GM19468 (cell line): ENCODE results near the gene FOXO3.

ENCODE experiments used
- ATAC-seq: cut with Tn5 transposase; IDR thresholded peaks from one replicate; pipeline ENCODE4 v1.9.1; 2021; ENCODE audit warnings: mild to moderate bottlenecking, moderate library complexity, moderate number of reproducible peaks; ENCODE audit not compliant: unreplicated experiment; ENCODE audit errors: extremely low read depth

FOXO3 gene

DNA sequence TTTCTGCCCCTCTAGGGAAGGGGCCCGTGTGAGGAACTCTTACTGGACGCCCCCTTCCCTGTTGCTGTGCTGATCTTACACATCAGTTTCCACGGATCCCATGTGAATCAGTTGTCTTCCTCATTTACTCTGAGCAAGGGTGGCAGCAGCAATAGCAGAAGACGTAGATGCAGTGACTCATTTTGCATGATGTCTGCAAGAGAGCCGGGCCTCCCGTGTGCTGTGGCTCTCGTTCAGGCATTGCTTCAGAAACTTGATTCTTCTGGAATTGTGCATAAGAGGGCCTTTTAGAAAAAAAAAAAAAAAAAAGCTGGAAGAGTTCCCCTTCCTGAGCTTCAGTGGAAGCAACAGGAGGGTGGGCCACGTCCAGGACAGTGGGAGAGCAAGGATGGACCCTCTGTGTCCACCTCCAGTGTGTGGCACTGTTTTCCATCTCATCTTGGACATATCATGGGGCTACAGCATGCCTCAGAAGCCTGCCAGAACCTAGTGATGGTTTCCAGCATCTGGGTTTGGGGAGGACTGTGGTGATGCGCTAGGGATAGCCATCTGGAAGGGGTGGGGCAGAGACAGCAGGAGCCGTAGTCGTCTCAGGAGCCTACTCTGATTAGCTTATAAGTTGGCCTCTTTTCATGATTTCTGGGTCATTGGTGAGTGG lies 62.1 kb downstream of the FOXO3 start:
- ATAC-seq: no peak

DNA sequence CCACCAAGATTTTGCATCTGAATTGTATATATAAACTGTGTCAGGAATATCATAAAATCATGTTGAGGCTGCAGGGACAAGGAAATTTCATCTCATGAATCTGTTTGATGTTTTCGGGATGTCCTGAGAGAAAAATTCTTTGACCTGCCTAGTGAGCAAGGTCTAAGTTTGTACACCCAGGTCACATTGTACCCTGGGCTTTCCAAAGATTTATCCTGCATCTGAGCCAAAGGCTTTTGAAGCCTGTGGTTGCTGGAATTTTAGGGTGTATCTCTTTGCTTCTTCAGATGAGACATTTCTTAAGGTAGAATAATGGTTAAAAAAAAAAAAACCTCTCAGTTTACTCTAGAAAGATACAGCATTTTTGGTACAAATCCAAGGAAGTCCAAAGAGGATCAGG lies 63.3 kb downstream of the FOXO3 start:
- ATAC-seq: no peak

DNA sequence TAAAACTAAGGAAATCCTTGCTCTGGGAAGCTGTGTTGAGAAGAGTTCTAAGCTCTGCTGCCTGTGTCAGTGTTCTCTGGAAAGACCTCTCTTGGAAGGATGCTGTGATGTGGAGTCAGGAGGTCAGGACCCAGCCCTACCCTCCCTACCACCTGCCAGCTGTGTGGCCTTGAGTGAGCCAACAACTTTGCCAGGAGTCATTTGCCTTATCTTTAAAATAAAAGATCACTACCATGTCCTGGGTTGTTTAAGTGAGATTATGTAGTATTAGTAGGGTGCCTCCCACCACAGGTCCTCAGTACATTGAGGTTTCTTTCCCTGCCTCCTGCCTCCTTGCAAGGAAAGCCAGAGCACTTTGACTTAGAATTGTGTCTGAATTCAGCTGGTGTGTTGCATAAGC lies 64.9 kb downstream of the FOXO3 start:
- no peak for ATAC-seq

DNA sequence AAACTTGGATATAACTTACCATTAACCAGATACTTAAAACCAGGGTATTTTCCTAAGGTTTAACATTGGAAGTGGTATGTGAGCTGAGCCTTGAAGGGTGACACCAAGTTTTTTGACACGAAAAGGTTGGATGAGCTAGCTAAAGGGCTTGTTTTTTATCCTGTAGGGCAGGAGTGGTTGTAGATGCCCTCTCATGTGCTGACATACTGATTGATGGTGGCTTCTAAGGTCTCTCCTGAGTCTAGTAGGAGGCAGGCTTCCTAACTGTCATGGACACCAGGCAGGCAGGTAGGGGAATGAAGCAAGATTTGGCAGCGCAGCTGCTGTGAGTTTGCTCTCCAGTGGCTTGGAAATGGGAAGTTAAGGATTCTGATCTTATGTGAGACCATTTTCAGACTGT lies 66.1 kb downstream of the FOXO3 start:
- ATAC-seq: no peak

DNA sequence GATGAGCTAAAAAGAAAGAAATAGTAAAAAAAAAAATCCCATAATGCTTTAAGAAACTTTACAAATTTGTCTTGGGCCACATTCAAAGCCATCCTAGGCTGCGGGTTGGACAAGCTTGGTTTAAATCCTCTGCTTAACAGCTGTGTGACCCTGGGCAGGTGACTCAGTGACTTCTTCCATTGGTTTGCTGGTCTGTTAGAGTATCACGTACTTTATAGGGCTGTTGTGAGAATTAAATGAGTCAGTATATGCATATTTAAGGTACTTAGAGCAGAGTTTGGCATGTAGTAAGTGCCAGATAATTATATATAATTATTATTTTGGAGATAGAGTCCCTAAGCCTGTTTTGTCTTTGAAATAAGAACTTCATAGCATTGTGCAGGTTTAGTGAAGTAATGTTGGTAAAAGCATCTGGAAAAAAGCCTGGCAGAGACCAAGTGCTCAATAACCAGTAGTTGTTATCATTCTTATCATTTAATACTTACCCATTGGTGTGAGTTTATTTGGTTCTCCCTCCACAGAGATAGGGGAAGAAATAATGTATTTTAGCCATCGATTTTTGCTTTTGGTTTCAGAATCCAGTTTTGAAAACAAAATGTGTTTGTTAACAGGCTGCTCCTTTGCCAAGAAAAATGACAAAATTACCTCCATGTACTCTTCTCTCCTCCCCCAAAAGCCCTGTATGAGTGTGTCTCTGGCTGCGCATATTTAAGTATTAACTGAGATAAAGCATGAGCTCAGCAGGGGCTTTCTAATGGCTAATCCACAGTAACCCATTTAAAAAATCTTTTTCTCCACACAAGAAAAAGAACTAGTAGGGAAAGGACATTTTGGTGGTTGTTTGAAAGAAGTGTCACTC lies 67.2 kb downstream of the FOXO3 start:
- ATAC-seq: no peak

DNA sequence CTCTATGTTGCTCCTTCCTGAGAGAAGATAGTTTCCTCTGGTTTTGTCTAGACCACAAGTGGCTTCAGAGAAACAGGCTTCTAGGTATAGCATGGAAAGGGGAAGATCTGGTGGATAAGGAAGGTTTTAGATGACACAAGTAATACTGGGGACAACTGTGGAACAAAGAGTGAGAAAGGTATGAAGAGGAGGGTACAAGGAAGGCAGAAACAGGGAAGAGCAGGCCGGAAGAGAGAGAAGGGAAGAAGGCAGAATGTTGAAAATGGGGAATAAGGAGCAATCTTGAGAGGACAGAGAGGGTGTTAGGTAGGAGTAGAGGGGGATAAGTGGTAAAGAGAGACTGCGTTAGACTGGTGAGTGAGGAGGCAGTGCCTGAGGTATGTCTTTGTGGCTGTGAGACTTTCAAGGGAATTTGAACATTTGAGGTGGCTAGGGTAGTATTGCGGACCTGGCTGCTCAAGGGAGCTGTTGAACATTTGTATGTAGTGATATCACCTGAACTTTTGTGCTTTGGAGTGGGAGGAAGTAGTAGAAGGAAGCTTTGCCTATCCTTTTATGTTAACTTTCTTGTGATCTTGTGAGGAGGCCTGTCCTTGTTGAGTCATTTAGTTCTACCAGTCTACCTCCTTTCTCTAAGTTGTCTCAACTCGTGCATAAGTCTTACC lies 69.5 kb downstream of the FOXO3 start:
- no peak for ATAC-seq

DNA sequence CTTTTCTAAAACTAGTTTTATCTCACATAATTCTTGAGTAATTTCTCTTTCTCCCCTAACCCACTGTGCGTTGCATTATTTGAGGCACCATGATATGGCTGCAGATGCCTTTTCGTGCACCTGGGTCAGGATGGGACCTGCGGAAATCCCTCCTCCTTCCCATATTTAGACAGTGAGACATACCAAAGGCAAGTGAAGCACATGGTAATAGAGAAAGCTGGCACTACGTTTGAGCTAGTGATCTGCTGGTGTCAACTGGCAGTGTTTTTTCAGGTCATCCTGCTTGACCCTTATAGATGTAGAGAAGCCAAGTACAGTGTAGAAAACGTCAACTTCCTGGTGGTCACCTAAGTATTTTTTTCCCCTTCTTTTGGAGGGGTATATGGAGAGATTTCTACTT lies 71.7 kb downstream of the FOXO3 start:
- no peak for ATAC-seq

DNA sequence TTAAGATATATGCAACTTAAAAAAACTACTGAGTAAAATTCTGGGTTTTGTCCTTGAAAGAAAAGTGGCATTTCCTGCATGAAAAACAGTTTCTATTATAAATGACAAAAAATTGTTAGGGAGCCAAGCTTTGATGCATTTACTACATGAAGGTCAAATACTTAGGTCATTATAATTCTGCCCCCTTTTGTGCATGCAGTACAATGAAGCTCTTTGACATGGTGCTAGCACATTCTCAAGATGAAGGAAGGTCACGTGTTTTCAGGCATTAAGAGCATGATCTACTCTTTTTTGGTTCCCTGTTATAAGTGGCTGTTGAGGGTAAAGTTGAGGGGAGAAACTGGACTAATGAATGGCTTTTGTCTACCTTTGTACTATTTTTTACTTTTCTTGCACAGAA lies 72.7 kb downstream of the FOXO3 start:
- ATAC-seq: no peak

DNA sequence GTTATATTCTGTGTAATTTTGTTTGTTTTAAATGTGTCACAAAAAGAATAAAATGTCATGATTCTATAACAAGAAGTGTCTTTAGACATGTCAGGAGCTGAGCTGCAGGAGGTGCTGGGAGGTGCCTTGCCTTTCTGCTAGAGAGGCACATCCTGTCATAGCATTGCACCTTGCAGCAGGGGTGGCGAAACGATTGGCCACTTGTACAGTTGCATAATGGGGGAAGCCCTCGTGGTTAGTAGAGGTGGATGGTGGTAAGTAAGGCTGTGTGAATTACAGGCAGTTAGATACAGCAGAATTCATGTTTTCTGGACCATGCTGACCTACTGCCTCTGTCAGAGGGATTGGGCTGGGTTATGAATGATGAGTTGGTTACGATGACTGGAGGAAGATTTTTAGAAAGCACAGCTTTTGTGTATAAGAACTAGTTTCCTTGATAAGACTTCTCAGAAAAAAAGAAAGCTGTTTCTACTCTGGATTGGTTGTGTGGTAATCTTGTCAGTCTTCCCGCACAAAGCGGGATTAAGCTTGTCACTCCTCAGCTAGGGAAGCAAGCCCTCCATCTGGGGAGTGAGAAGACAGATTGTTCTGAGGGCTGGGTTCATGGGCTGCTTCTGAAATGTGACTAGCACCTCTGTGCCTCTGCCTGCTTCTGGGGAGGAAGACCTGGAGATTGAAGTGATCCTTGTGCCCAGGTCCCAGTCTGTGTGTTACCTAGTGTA lies 74.9 kb downstream of the FOXO3 start:
- ATAC-seq: no peak

DNA sequence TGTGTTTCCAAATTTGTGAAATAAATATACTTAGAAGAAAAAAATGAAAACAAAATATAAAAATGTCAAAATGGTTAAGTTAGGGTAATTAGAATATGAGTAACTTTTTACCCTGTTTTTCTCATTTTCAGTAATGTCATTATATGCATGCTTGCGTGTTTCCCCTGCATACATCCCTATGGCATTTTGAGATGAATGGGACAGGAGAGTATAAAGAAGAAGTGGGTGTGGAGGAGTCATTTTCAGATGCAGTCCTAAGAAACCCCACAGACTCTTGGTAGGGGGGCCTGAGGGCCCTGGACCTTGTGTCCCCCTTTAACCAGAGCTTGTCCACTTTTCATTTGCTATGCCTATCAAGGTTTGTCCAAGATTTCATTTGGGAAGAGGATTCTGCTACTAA lies 77.2 kb downstream of the FOXO3 start:
- no peak for ATAC-seq

DNA sequence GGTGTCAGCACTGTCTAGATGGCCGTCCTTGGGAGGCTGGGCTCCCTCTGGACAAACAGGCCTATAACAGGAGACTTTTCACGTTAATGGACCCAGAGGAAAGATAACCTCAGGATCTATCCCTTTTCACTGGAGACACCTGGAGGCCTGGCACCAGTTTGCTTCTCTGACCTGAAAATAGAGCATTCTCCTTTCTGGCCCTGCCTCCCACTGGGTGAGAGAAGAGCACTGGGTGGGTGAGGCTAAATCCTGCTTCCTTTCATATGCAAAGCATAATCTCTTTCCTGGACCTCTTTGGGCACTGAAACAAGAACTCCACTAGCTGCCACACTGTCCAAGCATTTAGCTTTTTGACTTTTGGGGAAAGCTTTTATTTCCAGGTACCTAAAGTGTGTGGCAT lies 78.3 kb downstream of the FOXO3 start:
- ATAC-seq: no peak

DNA sequence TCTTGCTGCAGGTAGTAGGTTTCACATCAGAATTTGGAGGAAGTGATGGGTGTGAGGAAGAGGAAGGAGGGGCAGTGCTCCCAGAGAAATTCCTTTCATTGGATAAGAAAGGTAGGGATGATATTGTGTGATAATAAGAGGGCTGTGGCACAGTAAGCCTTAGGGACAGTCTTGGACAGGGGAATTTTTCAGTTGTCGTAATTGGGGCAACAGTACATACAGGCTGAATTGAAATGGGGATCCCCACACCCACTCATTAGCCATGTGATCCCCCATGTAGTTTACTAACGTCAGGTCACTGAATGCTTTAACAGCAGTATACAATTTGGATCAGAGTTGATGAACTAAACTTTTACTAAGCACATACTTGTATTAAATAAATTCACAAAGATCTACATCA lies 79.4 kb downstream of the FOXO3 start:
- ATAC-seq: no peak

DNA sequence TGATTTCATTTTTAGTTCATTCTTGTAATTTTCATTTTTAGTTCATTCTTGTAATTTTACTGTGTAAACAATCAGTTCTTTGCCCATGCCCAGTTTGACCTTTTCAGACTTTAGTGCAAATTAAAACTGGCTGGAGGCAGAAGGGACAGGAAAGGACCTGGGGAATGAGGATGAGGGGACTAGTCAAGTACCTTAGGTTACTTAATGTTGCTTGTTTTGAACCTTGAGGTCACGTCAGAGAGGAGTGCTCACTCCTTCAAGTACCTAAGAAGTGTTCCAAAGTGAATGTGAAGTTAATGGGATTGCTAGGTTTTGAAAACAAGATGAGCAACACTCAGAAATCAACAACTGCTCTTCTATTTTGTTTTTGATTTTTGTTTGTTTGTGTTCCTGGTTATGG lies 82.5 kb downstream of the FOXO3 start:
- ATAC-seq: no peak

DNA sequence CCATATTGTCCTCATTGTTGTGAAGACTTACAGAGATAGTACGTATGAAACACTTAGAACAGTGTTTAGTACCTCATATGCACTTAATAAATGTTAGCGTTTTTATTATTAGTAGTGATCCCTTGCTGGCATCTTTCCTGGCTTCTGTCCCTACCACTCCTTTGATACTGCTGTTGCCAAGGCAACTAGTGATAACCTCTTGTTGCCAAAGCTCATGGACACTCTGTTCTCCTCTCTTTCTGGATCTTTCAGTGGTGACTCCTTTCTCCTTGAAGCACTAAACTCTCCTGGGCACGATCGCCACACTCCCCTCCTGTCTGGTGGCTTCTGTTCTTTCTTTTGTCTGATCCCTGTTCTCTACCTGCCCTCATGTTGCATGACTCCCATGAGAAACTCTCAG lies 83.5 kb downstream of the FOXO3 start:
- no peak for ATAC-seq

DNA sequence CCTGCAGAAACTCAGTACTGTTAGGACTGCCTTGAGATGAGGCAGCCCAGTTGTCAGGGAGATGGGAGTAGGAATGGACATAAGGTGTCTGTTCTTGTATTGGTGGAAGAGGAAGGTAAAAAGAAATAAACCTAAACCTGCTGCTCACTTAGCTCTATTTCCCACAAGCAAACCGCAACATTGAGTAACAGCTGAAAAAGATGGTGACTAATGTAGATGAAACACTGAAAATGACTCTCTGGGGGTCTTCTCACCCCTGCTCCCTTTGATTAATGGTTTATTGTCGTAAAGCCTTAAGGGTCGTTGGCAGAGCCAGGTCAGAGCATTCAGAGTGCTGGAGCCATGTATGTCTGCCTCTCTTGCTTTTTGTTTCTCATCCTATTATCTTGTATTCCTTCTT lies 87.5 kb downstream of the FOXO3 start:
- ATAC-seq: no peak

DNA sequence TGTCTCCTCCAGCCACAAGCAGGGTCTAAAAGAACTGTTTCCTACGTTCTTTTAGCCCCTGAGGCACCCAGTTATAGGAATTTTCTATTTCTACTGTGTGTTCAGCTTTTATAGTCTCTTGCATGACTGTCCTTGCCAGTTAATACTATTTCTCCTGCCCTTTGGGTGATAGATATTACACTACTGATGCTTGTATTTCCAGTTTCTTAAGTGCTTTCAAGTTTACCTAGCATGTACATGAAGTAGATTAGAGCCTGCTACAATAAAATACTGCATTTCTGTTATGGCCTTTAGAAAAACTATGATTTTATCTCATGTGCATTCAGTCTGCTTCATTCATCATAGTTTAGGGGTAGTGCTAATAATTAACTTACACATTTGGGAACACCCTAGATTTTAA lies 89.6 kb downstream of the FOXO3 start:
- ATAC-seq: no peak

DNA sequence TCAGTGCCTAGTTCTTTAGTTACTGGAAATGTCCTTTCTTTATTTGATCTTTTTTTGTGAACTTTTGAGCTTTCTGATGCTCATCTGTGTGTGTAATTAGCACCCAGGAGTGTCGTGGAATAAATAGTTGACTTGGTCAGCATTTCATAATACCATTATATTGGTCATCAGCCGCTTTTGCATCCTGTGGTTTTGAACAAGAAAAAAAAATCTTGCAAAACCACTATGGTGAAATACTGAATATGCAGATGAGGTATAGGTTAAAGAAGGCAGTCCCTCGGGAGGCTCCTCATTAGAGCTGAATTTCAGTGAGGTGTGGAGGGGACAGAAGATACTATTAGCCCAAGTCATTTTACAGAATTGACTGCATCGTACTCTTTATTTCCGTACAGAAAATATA lies 90.1 kb downstream of the FOXO3 start:
- ATAC-seq: no peak

DNA sequence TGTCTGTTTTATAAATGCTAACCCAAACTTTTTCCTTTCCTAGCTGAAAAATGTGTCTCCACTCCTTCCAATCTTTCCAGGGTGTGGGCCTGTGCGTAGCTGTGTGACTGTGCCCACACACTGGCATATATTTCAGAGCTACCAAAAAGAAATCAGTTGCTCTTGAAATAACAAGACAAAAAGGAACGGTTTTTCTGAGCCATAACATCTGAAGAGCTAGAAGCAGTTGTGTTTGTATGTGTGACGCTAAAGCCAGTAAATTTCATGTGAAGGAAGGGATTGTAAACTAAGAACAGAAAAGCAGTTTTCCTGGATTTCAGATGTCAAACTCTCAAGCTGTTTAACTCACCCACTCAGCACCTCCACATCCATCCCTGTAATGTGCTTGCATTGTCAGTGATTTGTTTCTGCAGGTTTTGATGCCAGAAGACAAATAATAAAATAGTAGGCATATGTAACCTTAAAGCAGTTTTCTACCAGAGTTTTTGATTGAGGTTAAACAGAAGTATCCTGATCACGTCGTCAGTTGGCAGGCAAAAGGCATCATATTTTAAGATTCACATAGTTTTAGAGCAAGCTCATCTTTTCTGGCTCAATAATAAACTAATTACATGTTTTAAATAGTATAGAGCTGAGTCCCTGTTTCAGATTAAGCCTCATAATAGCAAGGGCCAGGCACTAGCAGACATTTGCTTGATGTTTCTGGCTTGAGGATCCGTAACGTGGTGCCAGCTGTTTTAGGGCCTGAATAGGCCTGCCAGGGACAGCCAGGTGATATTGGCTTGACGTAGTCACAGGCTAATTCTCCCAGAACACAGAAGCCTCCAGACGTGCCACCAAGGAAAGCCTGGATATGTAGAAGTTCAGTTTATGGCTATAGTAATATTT lies 90.9 kb downstream of the FOXO3 start:
- no peak for ATAC-seq

DNA sequence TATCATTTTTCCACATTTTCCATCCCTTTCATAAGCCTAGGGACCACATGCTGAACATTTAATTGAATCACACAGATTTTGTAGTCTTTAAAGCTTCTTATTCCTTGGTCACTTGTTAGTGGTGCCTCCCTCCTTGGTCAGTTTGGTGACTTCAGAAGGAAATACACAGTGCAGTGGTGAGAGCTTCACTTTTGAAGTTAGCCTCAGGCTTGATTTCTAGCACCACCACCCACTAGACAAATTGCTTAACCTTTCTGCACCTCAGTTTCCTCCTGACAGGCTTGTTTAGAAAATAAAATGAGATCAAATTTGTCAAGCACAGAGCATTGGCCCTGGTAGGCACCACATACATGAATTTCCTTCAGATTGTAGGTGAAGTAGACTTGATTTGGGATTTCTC lies 91.7 kb downstream of the FOXO3 start:
- no peak for ATAC-seq

DNA sequence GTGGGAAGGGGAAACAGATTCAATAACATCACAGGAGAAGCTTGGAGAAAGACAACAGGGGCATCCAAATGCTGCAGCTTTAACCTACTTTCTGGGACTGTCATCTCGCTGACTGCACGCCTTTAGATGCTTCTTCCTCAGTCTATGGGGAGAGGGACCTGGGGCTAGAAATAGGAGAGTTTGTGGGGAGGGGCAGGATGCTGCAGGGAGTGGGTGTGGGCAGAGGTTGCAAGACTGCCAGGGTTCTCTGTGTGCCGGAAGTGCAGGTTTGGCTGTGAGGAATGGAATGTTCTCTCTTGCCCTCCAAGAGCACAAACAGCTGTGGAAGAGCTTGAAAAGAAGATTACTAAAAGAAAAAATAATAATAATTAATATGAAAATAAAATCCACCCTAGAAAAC lies 93.2 kb downstream of the FOXO3 start:
- ATAC-seq: no peak
